KMS-11 (cell line): ENCODE results near the gene TNFRSF17.

Experiments
- H2AFZ ChIP-seq: fragments of 200-600 bp; sonication (generic); 2 replicates; pipeline ENCODE4 v1.6.1; 2016; ENCODE audit warnings: antibody characterized with exemption, mixed run types, low read depth
- H3K27ac ChIP-seq: fragments of 200-600 bp; sonication (generic); 2 replicates; pipeline ENCODE4 v1.6.1; 2016; ENCODE audit warnings: mild to moderate bottlenecking, mixed run types
- H3K27me3 ChIP-seq: fragments of 200-600 bp; sonication (generic); 2 replicates; pipeline ENCODE4 v1.6.1; 2017; ENCODE audit warnings: mild to moderate bottlenecking, low read depth, mixed run types, moderate library complexity; ENCODE audit not compliant: insufficient read depth
- H3K36me3 ChIP-seq: fragments of 200-600 bp; sonication (generic); 2 replicates; pipeline ENCODE4 v1.6.1; 2017; ENCODE audit warnings: mild to moderate bottlenecking, mixed run types; ENCODE audit not compliant: insufficient read depth
- H3K4me1 ChIP-seq: fragments of 200-600 bp; sonication (generic); 2 replicates; pipeline ENCODE4 v1.6.1; 2016; ENCODE audit warnings: mild to moderate bottlenecking, low read depth, mixed run types; ENCODE audit not compliant: poor library complexity, severe bottlenecking
- H3K4me2 ChIP-seq: fragments of 200-600 bp; sonication (generic); 2 replicates; pipeline ENCODE4 v1.7.0; 2016; ENCODE audit warnings: mild to moderate bottlenecking, mixed run types
- H3K4me3 ChIP-seq: fragments of 200-600 bp; sonication (generic); IDR thresholded peaks from 2 replicates; pipeline ENCODE4 v1.6.1; 2017; ENCODE audit warnings: low read depth, low read length, mixed read lengths; ENCODE audit not compliant: insufficient read depth
- H3K79me2 ChIP-seq: fragments of 200-600 bp; sonication (generic); 2 replicates; pipeline ENCODE4 v1.6.1; 2016; ENCODE audit warnings: low read depth, mixed run types; ENCODE audit not compliant: insufficient read depth
- H3K9ac ChIP-seq: fragments of 200-600 bp; sonication (generic); 2 replicates; pipeline ENCODE4 v1.6.1; 2016; ENCODE audit warnings: mild to moderate bottlenecking, mixed run types
- H4K20me1 ChIP-seq: fragments of 200-600 bp; sonication (generic); 2 replicates; pipeline ENCODE4 v1.6.1; 2016; ENCODE audit warnings: mild to moderate bottlenecking, mixed run types; ENCODE audit not compliant: insufficient read depth
- CTCF ChIP-seq: fragments of 200-600 bp; sonication (generic); conservative IDR thresholded peaks from 2 replicates; pipeline ENCODE4 v1.6.1; 2017; ENCODE audit warnings: low read depth, mild to moderate bottlenecking, antibody characterized with exemption, low read length, moderate library complexity, mixed read lengths

TNFRSF17 gene

DNA sequence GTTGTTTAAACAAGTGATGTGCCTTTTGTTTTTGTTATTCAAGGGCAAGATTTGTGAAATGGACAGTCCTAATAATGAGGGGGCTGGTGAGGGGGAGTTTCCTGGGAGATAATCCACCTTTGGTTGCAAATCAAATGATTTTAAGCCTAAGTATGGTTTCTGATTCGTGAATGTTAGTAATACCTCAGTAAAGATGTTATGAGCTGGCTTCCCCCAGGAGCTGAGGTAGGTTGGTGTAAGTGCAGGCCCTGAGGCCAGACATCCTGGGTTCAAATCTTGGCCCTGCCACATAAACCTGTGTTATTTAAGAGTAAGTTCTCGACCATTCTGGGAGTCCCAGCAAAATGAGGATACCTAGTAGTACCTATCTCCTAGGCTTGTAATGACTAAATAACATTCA is 13.1 kb downstream of the TNFRSF17 start:
- Histone ChIP-seq H3K4me2 (peak overlapping the region; percentile 76), H3K4me3 (no peak overlapping the region), H3K36me3 (peaks cover 4% of the 10 kb centered on the region; the same call in 1 of the 2 replicates), H2AFZ (no peak overlapping the region), H3K79me2 (peaks cover 79% of the 10 kb centered on the region; the same call in 1 of the 2 replicates), H3K4me1 (peaks cover 54% of the 10 kb centered on the region), H3K27ac (no peak overlapping the region), H3K9ac (no peak overlapping the region), H4K20me1 (no peaks in the 10 kb centered on the region), H3K27me3 (no peaks in the 10 kb centered on the region)
- TF ChIP-seq CTCF, result no peak

- Histone ChIP-seq H3K36me3 (no peaks in the 10 kb centered on the region), H4K20me1 (no peaks in the 10 kb centered on the region), H3K27me3 (no peaks in the 10 kb centered on the region), H3K4me3 (no peak overlapping the region), H3K4me1 (peaks cover 54% of the 10 kb centered on the region), H3K4me2 (no peak overlapping the region), H2AFZ (no peak overlapping the region), H3K9ac (no peak overlapping the region), H3K79me2 (peaks cover 73% of the 10 kb centered on the region; the same call in 1 of the 2 replicates), H3K27ac (no peak overlapping the region)
- TF ChIP-seq CTCF, result no peak
Observed at GRCh38 chr16:11979013-11979672, 14.1 kb downstream of the TNFRSF17 start.

- H3K9ac ChIP-seq, result no peak overlapping the region
- no peak overlapping the region for H3K4me2 ChIP-seq
- H3K36me3 ChIP-seq, result no peaks in the 10 kb centered on the region
- no peak overlapping the region for H3K27ac ChIP-seq
- no peaks in the 10 kb centered on the region for H4K20me1 ChIP-seq
- TF ChIP-seq CTCF, result no peak
- H3K27me3 ChIP-seq, result no peaks in the 10 kb centered on the region
- peaks cover 78% of the 10 kb centered on the region; the same call in 1 of the 2 replicates for H3K79me2 ChIP-seq
- no peak overlapping the region for H2AFZ ChIP-seq
- peaks cover 54% of the 10 kb centered on the region for H3K4me1 ChIP-seq
- H3K4me3 ChIP-seq, result no peak overlapping the region
Observed at GRCh38 chr16:11980136-11980844, 15.3 kb downstream of the TNFRSF17 start.

- Histone ChIP-seq H3K9ac (no peak overlapping the region), H2AFZ (no peak overlapping the region), H3K4me1 (peaks cover 23% of the 10 kb centered on the region), H4K20me1 (no peaks in the 10 kb centered on the region), H3K36me3 (no peaks in the 10 kb centered on the region), H3K27ac (no peak overlapping the region), H3K4me2 (no peak overlapping the region), H3K27me3 (no peaks in the 10 kb centered on the region), H3K79me2 (peaks cover 51% of the 10 kb centered on the region; the same call in 1 of the 2 replicates), H3K4me3 (no peak overlapping the region)
- no peak for TF ChIP-seq CTCF
Observed at GRCh38 chr16:11985250-11985649, 20.2 kb downstream of the TNFRSF17 start.
